ENCODE measurements around the gene GSS.
"Not testable (repeated sequence)": the region's sequence is repeated elsewhere in the genome, so short reads cannot be mapped to it uniquely, and the experiment has no call there.

The GSS gene

DNA sequence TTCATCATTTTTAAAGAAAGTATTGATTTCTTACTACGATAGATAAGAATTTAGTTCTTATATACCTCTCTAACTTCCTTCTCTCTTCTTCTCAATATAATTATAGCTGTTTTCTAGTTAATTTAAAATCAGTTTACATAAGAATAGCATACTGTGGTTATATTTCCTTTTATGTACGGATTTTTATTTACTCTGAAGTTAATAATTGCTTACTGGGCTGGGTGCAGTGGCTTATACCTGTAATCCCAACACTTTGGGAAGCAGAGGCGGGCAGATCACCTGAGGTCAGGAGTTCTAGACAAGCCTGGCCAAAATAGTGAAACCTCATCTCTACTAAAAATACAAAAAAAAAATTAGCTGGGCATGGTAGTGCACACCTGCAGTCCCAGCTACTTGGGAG is 69.5 kb downstream of the GSS start:
- no peak for DNase-seq (ENCODE audit: low spot score)
- H3K27ac ChIP-seq = no peak overlapping the region
- TF ChIP-seq, protein P1, sequence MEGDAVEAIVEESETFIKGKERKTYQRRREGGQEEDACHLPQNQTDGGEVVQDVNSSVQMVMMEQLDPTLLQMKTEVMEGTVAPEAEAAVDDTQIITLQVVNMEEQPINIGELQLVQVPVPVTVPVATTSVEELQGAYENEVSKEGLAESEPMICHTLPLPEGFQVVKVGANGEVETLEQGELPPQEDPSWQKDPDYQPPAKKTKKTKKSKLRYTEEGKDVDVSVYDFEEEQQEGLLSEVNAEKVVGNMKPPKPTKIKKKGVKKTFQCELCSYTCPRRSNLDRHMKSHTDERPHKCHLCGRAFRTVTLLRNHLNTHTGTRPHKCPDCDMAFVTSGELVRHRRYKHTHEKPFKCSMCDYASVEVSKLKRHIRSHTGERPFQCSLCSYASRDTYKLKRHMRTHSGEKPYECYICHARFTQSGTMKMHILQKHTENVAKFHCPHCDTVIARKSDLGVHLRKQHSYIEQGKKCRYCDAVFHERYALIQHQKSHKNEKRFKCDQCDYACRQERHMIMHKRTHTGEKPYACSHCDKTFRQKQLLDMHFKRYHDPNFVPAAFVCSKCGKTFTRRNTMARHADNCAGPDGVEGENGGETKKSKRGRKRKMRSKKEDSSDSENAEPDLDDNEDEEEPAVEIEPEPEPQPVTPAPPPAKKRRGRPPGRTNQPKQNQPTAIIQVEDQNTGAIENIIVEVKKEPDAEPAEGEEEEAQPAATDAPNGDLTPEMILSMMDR (conservative IDR thresholded peaks at IDR 0.05; ENCODE audit: low read depth) = no peak
- ChIA-PET POLR2A (ENCODE audit: low non-redundant PET) (no interaction called here), CTCF (interaction anchor here (0.9 kb wide), 1 partner anchor 84 kb away, joined by 3 read pairs; no protein-coding TSS in a partner anchor)

DNA sequence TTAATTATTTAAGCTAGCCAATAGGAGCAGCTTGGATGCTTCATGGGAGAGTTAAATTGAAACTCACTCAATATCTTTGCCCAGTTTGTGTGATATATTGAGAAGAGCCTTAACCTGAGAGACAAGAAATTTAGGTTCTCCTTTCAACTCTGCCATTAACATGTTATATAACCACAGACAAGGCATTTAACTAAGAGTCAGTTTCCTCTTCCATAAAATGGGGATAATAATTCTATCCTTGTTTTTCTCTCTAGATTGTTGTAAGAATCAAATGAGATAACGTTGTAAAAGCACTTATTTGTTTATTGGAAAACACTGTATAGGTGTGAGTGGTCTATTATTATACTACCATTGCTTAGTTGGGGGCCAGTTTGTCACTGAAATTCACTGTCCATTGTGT is 71.3 kb downstream of the GSS start:
- DNase-seq (ENCODE audit: low spot score) = no peak
- POLR2A ChIA-PET (ENCODE audit: low non-redundant PET) = no interaction called here

DNA sequence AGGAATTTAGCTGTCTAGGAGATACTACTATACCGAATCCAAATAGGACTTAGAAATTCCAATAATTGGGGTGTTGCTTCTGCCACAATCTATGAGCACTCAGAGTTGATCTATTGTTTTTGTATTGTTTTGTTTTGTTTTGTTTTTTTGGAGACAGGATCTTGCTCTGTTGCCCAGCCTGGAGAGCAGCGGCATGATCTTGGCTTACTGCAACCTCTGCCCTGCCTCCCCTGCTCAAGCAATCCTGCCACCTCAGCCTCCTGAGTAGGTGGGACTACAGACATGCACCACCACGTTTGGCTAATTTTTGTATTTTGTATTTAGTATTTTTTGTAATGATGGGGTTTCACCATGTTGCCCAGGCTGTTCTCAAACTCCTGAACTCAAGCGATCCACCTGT is 71.8 kb downstream of the GSS start:
- CTCF ChIA-PET = interaction anchor here (1.4 kb wide), 1 partner anchor 10 kb away, joined by 3 read pairs; no protein-coding TSS in a partner anchor
- TF ChIP-seq, protein P1 (conservative IDR thresholded peaks at IDR 0.05; ENCODE audit: low read depth) = no peak
- H3K27ac ChIP-seq = no peak overlapping the region
- no peak for DNase-seq (ENCODE audit: low spot score)
- POLR2A ChIA-PET (ENCODE audit: low non-redundant PET) = no interaction called here

More for the DNA sequence above, 71.3 kb downstream of the GSS start:
- CTCF ChIA-PET = interaction anchor here (0.6 to 1.4 kb wide), 2 partner anchors 11 to 1890 kb away, joined by 3 read pairs; no protein-coding TSS in a partner anchor
- no peak overlapping the region for H3K27ac ChIP-seq
- TF ChIP-seq, protein P1 (conservative IDR thresholded peaks at IDR 0.05; ENCODE audit: low read depth) = no peak

DNA sequence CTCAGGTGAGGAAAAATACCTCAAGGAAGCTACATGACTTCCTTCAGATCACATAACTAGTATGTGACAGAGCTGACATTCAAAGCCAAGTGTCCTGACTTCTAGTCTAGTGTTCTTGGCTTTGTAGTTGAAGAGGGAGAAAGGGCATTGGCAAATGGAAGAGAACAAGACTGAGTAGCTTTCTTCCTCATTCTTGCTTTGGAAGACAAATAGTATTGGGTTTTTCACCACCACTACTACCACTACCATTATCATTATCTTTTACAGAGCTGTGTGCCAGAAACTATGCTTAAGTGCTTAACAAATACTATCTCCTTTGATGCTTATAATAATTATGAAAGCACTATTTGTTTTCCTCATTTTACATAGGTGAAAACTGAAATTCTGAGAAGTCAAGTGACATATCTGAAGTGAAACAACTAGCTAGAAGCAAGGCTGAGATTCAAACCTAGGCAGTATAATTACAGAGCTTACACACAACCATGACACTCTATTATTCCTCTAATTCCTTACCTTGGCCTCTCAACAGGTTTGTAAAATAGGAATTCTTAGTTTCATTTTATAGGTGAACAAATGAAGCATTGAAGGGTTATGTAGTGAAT is 72.4 kb downstream of the GSS start:
- H3K27ac ChIP-seq = no peak overlapping the region
- TF ChIP-seq, protein P1 (conservative IDR thresholded peaks at IDR 0.05; ENCODE audit: low read depth) = no peak
- CTCF ChIA-PET = interaction anchor here (0.5 to 0.9 kb wide), 5 partner anchors 10 to 873 kb away, joined by 3 to 5 read pairs (median 3); no protein-coding TSS in a partner anchor
- POLR2A ChIA-PET (ENCODE audit: low non-redundant PET) = no interaction called here
- no peak for DNase-seq (ENCODE audit: low spot score)

DNA sequence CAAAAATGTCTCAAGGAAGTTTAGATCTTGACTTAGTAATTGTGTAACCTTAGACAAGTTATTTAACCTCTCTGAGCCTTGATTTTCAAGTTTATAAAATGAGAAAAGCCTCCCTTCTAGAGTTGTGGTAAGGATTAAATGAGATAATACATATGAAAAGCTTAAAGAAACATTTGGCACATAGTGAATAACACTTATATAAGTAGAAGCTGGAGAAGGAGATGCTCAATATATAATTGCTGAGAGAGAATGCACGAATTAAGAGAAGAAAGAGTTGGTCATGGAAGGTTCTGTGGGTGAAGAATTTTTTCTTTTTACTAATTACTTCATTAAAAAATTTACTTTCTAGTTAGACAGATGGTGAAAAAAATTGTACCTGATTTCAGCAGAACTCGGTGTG is 73.9 kb downstream of the GSS start:
- ChIA-PET CTCF (no interaction called here), POLR2A (ENCODE audit: low non-redundant PET) (no interaction called here)
- H3K27ac ChIP-seq = no peak overlapping the region
- TF ChIP-seq, protein P1 (conservative IDR thresholded peaks at IDR 0.05; ENCODE audit: low read depth) = no peak
- no peak for DNase-seq (ENCODE audit: low spot score)

DNA sequence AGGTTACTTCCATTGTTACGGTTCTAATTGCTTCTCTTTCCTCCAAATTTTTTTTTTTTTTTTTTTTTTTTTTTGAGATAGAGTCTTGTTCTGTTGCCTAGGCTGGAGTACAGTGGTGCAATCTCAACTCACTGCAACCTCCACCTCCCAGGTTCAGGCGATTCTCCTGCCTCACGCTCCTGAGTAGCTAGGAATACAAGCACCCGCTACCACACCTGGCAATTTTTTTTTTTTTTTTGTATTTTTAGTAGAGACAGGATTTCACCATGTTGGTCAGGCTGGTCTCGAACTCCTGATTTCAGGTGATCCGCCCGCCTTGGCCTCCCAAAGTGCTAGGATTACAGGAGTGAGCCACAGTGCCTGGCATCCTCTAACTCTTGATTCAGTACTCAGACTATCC is 74.6 kb downstream of the GSS start:
- POLR2A ChIA-PET (ENCODE audit: low non-redundant PET); H3K27ac ChIP-seq; DNase-seq (ENCODE audit: low spot score): not testable (repeated sequence)
- CTCF ChIA-PET = interaction anchor here (0.6 kb wide), 1 partner anchor 48 kb away, joined by 3 read pairs; no protein-coding TSS in a partner anchor

DNA sequence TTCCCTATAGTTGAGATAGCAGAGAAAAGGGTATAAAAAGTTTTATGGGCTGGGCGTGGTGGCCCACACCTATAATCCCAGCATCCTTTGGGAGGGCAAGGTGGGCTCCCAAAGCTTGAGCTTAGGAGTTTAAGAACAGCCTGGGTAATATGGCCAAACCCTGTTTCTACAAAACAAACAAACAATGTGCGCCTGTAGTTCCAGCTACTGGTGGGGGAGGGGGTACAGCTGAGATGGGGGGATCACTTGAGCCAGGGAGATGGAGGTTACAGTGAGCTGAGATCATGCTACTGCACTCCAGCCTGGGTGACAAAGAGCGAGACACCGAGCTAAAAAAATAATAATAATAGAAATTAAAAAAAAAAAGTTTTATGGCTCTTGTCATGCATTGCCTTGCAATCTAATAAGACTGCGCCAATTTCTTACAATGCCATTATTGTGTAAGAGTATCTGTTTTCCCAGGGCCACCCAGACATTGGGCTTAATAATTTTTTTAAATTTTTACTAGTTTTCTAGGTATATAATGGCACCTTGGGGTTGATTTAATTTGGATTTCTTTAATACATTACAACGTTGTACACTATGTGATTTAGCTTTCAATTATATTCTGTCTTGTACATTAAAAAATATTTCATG is 75.3 kb downstream of the GSS start:
- ChIA-PET CTCF (interaction anchor here (0.6 to 0.7 kb wide), 2 partner anchors 19 to 49 kb away, joined by 3 read pairs; no protein-coding TSS in a partner anchor), POLR2A (ENCODE audit: low non-redundant PET) (interaction anchor here (0.9 kb wide), 1 partner anchor 19 kb away, joined by 5 read pairs; no protein-coding TSS in a partner anchor)
- no peak for DNase-seq (ENCODE audit: low spot score)
- no peak overlapping the region for H3K27ac ChIP-seq
- TF ChIP-seq, protein P1 (conservative IDR thresholded peaks at IDR 0.05; ENCODE audit: low read depth) = no peak
